Right lobe of liver (tissue), 4 donors: ENCODE measurements around the gene HS3ST2.
A peak's percentile ranks its signal among the peaks of the same experiment; 100 is the strongest.

Experiments
- POLR2A ChIP-seq: fragments of 450-650 bp; IDR thresholded peaks from one replicate; pipeline ENCODE4 v1.6.1; 2017; ENCODE audit warnings: antibody characterized with exemption, mild to moderate bottlenecking
- TF ChIP-seq, protein P1 (sequence below), 4 donors: fragments of 200-600 bp in 3 of 4; fragments of 450-650 bp in 1 of 4; IDR thresholded peaks; one replicate each; pipeline versions ENCODE4 v1.5.1 to v1.8.0; 2016 to 2022; ENCODE audit warnings: antibody characterized with exemption in 4 of 4, mild to moderate bottlenecking in 2 of 4
- donor health status: DM: no; HTN: no; CAD: no.
- donor health status: DM: no; HTN: no; CAD: no.
- donor health status: DM: no; HTN: yes; CAD: no.

DNA sequence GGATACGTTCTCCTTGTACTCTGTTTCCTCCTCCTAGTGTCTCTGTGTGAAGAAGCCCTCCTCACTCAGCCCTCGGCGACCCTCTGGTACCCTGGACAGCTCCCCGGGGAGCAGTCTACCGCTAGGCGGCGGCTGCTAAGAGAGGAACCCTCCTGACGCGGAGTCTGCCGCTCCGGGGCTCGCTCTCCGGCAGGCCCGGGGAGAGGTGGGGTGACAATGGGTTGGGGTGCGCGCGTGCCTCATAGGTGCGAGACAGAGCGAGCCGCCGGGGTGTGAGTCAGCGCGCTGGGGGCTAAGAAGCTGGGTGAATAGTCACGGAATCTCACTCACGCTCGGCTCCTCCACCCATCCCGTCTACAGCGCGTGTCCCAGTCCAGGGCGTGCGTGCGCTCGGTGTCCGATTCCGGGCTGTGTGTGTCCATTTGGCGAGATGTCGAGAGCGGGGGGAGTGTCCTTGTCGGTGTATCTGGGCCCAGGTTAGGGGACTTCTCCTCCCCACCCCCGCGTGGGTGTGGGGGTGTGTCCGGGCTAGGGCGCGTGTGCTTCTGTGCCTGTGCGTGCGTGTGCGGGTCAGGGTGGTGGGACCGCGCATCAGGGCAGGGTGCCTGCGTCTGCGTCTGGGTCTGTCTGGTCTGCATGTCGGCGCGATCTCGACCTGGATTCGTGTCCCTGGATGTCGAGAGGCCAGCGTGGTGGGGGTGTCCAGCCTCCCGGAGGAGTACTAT is 577 bp upstream of the HS3ST2 start:
- TF ChIP-seq, protein P1, sequence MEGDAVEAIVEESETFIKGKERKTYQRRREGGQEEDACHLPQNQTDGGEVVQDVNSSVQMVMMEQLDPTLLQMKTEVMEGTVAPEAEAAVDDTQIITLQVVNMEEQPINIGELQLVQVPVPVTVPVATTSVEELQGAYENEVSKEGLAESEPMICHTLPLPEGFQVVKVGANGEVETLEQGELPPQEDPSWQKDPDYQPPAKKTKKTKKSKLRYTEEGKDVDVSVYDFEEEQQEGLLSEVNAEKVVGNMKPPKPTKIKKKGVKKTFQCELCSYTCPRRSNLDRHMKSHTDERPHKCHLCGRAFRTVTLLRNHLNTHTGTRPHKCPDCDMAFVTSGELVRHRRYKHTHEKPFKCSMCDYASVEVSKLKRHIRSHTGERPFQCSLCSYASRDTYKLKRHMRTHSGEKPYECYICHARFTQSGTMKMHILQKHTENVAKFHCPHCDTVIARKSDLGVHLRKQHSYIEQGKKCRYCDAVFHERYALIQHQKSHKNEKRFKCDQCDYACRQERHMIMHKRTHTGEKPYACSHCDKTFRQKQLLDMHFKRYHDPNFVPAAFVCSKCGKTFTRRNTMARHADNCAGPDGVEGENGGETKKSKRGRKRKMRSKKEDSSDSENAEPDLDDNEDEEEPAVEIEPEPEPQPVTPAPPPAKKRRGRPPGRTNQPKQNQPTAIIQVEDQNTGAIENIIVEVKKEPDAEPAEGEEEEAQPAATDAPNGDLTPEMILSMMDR (IDR thresholded peaks at IDR 0.05): peak; percentile 17 to 44 (median 30)
- no peak for TF ChIP-seq POLR2A
